Esophagus muscularis mucosa (tissue), 3 donors: ENCODE measurements around the gene PLXDC1.

Experiments used
- POLR2AphosphoS5 ChIP-seq, 2 donors: sonication (generic); formaldehyde crosslinking; IDR thresholded peaks; one replicate each; pipeline ENCODE4 v1.6.1; 2017; ENCODE audit warnings: antibody characterized with exemption in 2 of 2
- TF ChIP-seq, protein P1 (sequence below), 3 experiments: fragments of 200-600 bp in 2 of 3; fragments of 450-650 bp in 1 of 3; sonication (generic) in 2 of 3; IDR thresholded peaks; one replicate each; pipeline ENCODE4 v1.5.1; 2017 to 2019; ENCODE audit warnings: antibody characterized with exemption in 3 of 3, mild to moderate bottlenecking in 2 of 3, moderate library complexity in 1 of 3

DNA sequence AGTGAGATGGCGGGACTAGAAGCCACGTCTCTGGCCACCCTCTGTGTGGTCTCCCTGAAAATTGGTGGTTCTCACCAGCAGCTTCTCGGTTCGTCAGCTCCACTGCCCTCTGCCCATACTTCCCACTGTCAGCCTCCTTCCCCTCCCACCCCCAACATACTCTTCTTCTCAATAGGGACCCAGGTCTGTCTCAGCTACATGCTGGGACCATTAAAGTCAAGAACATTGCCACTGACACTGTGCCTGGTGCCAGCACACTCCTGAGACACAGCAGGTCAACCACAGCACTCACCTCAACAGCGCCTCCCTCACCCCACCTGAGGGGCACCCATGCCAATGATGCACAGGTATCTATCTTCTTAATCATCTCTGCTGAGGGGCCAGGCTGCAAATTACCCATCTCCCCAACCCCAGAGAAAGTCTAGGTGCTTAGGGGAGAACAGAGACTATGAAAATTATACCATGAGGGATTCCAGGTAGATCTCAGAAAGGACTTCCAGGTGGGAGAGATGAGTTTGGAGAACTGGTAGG, 1.3 kb downstream of the PLXDC1 start:
- TF ChIP-seq, protein P1, sequence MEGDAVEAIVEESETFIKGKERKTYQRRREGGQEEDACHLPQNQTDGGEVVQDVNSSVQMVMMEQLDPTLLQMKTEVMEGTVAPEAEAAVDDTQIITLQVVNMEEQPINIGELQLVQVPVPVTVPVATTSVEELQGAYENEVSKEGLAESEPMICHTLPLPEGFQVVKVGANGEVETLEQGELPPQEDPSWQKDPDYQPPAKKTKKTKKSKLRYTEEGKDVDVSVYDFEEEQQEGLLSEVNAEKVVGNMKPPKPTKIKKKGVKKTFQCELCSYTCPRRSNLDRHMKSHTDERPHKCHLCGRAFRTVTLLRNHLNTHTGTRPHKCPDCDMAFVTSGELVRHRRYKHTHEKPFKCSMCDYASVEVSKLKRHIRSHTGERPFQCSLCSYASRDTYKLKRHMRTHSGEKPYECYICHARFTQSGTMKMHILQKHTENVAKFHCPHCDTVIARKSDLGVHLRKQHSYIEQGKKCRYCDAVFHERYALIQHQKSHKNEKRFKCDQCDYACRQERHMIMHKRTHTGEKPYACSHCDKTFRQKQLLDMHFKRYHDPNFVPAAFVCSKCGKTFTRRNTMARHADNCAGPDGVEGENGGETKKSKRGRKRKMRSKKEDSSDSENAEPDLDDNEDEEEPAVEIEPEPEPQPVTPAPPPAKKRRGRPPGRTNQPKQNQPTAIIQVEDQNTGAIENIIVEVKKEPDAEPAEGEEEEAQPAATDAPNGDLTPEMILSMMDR (IDR thresholded peaks at IDR 0.05) = no peak
- TF ChIP-seq POLR2AphosphoS5 (IDR thresholded peaks at IDR 0.05) = no peak
